ENCODE data around the gene CTNNBL1.

DNA sequence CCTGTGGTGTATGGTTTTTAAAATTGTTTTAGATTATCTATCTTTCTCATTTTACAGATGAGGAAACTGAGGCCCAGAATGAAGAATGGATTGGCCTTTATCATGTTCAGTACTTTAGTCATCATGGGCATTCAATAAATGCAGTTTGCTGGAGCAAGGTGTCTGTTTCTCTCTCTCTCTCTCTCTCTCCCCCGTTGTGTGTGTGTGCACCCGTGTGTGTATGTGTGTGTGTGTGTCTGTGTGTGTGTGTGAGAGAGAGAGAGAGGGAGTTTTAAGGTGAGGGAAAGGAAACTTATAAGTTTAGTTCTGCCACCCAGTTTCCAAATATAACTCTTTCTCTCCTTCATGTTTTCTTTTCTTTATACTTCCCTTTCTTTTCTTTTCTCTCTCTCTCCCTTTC, 62.4 kb downstream of the CTNNBL1 start:
- TF ChIP-seq, protein P1, sequence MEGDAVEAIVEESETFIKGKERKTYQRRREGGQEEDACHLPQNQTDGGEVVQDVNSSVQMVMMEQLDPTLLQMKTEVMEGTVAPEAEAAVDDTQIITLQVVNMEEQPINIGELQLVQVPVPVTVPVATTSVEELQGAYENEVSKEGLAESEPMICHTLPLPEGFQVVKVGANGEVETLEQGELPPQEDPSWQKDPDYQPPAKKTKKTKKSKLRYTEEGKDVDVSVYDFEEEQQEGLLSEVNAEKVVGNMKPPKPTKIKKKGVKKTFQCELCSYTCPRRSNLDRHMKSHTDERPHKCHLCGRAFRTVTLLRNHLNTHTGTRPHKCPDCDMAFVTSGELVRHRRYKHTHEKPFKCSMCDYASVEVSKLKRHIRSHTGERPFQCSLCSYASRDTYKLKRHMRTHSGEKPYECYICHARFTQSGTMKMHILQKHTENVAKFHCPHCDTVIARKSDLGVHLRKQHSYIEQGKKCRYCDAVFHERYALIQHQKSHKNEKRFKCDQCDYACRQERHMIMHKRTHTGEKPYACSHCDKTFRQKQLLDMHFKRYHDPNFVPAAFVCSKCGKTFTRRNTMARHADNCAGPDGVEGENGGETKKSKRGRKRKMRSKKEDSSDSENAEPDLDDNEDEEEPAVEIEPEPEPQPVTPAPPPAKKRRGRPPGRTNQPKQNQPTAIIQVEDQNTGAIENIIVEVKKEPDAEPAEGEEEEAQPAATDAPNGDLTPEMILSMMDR (IDR thresholded peaks at IDR 0.05), result no peak
- TF ChIP-seq POLR2A (IDR thresholded peaks at IDR 0.05), result no peak
